PFSK-1 (cell line): Measurements from ENCODE around the gene FBXO21.

Experiments used
- POLR2AphosphoS5 ChIP-seq: IDR thresholded peaks from 2 replicates; pipeline ENCODE4 v1.6.1; 2012; ENCODE audit warnings: low read depth, mild to moderate bottlenecking, control low read depth, low read length, moderate library complexity
- TAF1 ChIP-seq: IDR thresholded peaks from 2 replicates; pipeline ENCODE4 v1.6.1; 2012; ENCODE audit warnings: low read length, control low read depth, borderline replicate concordance; ENCODE audit not compliant: insufficient read depth
- TF ChIP-seq, protein P1 (sequence below), 2 experiments: IDR thresholded peaks; 2 replicates each; pipeline versions ENCODE4 v1.6.1 to v1.8.0; 2011 to 2012; ENCODE audit warnings: low read depth in 2 of 2, low read length in 2 of 2, control low read depth in 1 of 2, inconsistent platforms in 1 of 2, mild to moderate bottlenecking in 1 of 2, moderate library complexity in 1 of 2; ENCODE audit not compliant: insufficient read depth in 1 of 2

DNA sequence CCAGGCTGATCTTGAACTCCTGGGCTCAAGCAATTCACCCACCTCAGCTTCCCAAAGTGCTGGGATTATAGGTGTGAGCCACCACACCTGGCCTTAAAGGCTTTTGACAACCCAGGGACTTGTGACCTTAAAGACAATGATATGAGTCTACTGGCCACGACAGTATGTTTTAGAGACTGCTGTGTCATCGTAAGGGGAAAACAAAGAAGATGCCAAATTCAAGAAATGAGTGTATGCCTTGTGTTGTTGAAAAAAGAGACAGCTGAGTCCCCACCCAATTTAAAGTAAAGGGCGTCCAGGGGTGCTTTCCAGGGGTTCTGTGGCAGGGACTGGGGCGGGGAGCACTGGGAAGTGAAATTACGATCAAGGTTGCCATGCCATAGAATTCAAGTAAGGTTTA, 26.4 kb upstream of the FBXO21 start:
- no peak for TF ChIP-seq POLR2AphosphoS5
- TF ChIP-seq, protein P1, sequence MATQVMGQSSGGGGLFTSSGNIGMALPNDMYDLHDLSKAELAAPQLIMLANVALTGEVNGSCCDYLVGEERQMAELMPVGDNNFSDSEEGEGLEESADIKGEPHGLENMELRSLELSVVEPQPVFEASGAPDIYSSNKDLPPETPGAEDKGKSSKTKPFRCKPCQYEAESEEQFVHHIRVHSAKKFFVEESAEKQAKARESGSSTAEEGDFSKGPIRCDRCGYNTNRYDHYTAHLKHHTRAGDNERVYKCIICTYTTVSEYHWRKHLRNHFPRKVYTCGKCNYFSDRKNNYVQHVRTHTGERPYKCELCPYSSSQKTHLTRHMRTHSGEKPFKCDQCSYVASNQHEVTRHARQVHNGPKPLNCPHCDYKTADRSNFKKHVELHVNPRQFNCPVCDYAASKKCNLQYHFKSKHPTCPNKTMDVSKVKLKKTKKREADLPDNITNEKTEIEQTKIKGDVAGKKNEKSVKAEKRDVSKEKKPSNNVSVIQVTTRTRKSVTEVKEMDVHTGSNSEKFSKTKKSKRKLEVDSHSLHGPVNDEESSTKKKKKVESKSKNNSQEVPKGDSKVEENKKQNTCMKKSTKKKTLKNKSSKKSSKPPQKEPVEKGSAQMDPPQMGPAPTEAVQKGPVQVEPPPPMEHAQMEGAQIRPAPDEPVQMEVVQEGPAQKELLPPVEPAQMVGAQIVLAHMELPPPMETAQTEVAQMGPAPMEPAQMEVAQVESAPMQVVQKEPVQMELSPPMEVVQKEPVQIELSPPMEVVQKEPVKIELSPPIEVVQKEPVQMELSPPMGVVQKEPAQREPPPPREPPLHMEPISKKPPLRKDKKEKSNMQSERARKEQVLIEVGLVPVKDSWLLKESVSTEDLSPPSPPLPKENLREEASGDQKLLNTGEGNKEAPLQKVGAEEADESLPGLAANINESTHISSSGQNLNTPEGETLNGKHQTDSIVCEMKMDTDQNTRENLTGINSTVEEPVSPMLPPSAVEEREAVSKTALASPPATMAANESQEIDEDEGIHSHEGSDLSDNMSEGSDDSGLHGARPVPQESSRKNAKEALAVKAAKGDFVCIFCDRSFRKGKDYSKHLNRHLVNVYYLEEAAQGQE (IDR thresholded peaks at IDR 0.05; ENCODE audit: insufficient read depth in 1 of 2, low read depth in 2 of 2, low read length in 2 of 2): no peak
- TF ChIP-seq TAF1: no peak
